Measurements from ENCODE around the gene MPHOSPH10.
"Not testable (repeated sequence)": the region's sequence is repeated elsewhere in the genome, so short reads cannot be mapped to it uniquely, and the experiment has no call there.

Gene MPHOSPH10

DNA sequence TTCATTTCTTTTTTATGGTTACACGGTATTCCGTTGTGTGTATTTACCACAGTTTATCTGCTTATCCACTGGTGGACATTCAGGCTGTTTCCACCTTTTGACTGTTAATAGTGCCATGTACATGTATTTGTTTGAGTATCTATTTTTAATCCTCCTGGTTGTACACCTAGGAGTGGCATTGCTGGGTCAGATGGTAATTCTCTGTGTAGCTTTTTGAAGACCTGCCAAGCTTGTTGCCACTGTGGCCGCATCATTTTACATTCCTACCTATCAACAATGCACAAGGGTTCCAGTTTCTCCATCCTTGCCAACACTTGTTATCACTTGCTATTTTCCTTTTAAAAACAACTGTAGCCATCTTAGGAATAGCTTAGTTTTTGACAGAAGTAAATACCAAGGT lies 13.3 kb downstream of the MPHOSPH10 start:
- Mint-ChIP-seq H3K27me3 (no peaks in the 10 kb centered on the region), H3K4me3 (no peak overlapping the region), H3K27ac (peak overlapping the region; percentile 8), H3K9me3 (no peaks in the 10 kb centered on the region), H3K4me1 (ENCODE audit: low read depth) (peaks cover 4% of the 10 kb centered on the region), H3K36me3 (ENCODE audit: low read depth) (peaks cover 96% of the 10 kb centered on the region)
- DNase-seq = no peak

DNA sequence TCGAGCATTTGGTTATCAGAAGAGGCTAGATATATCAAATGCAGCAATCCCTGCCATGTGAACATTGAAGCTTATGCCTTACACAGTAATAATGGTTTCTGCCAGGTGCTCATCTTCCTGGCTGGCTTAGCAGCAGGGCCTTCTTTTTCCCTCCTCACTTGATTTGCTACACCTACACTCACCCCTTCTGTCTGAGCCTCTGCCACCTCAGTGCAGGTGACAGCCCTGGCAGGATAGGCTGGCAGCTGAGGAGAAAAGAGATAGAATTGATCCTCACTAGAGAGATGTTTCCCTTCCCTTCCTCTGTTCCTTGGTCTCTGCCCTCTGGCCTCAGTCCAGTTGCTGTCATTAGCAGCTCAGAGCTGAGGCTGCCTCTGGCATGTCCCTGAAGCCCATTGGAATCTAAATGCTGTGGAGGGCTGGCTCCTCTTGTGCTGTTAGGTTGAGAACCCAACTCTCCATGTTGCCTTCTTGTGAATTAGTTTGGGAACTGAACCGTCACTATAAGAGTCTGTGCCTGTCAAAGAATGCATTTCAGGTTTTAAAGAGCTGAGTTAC lies 18.2 kb downstream of the MPHOSPH10 start:
- H3K4me1 Mint-ChIP-seq (ENCODE audit: low read depth) = no peaks in the 10 kb centered on the region
- no peaks in the 10 kb centered on the region for H3K27me3 Mint-ChIP-seq
- H3K9me3 Mint-ChIP-seq = no peaks in the 10 kb centered on the region
- H3K27ac Mint-ChIP-seq = no peak overlapping the region
- no peak overlapping the region for H3K4me3 Mint-ChIP-seq
- peaks cover 76% of the 10 kb centered on the region for H3K36me3 Mint-ChIP-seq (ENCODE audit: low read depth)
- DNase-seq = no peak

DNA sequence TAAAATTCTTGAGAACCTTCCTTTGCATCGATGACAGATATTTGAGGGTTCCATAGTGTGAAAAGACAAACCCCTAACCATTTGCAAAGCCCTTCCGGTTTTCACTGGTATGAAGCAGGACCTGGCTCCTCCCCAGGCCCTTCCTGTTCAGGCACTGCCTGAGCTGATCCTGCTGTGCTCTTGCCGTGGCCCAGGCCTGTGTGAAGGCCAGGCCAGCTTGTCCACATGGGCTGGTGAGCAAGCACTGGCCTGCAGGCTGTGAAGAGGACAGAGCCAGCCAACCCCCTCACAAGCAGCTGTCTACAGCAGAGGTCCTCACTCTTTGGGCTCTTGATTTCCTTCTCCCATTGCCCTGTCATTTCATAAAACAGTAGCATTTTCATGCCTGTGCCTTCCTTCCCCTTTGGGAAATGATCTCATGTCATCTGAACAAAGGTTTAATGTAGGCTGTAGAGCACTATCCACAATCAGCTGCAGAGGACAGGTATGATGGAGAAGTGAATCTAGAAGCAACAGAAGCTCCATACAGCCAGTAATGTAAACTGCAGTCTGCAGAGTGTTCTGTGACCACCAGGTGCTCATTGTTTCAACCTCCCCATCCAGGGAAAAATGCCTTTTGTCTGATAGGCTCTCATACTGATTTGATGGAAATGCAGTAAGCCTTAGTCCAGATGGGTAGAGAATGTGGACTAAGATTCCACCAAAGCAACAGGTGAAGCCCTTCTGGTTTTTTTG lies 19.8 kb downstream of the MPHOSPH10 start:
- DNase-seq = no peak
- Mint-ChIP-seq H3K27me3 (no peaks in the 10 kb centered on the region), H3K4me1 (ENCODE audit: low read depth) (no peaks in the 10 kb centered on the region), H3K36me3 (ENCODE audit: low read depth) (peaks cover 59% of the 10 kb centered on the region), H3K9me3 (no peaks in the 10 kb centered on the region), H3K4me3 (no peak overlapping the region), H3K27ac (peak overlapping the region; percentile 51)

DNA sequence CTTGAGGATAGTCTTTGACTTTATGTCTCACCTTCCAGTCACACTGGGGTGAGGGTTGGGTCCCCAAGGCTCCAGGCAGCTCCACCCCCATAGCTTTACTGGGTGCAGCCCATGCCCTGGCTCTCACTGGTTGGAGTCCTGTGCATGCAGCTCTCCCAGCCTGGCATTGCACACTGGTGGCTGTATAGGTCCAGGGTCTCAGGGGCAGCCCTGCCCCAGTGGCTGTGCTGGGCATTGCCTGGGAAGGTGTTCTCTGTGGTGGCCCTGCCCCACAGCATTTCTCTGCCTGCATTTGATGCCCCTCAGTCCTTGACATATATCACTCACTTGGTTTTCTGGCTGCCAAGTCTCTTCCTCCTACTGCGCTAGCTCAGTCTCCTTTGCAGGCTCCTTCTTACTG lies 21.2 kb downstream of the MPHOSPH10 start:
- Mint-ChIP-seq H3K9me3 (no peaks in the 10 kb centered on the region), H3K27ac (no peak overlapping the region), H3K4me1 (ENCODE audit: low read depth) (no peaks in the 10 kb centered on the region), H3K27me3 (peaks cover 3% of the 10 kb centered on the region), H3K36me3 (ENCODE audit: low read depth) (peaks cover 46% of the 10 kb centered on the region), H3K4me3 (no peak overlapping the region)
- DNase-seq = no peak

DNA sequence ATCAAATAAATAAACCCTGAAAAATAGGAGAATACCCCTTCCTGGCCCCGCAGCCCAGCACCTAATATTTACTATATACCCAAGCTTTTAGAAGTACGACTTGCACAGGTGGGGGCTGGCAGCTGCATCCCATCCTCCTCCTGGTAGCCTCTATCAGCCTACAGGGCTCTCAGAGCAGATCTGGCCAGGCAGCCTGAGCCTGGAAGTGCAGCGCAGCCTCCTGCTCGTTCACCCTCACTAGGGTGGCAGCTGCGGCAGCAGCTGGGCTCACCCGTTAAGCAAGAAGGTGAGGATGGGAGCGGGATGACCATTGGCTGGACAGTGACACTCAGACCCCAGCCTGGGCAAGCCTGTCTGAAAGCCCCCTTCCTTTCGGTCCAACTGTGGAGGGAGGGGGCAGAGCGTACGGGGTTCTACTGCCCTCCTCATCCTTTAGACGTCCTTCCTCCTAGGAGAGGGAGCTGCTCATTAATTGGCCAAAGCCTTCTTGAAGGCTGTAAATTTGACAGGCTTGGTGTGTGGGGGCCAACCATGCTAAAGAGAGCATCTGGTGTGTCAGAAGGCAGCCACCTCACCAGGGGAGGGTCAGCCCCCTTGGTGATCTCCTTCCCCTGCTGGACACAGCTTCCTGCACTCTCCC lies 23.3 kb downstream of the MPHOSPH10 start:
- H3K4me3 Mint-ChIP-seq = no peak overlapping the region
- DNase-seq = no peak

DNA sequence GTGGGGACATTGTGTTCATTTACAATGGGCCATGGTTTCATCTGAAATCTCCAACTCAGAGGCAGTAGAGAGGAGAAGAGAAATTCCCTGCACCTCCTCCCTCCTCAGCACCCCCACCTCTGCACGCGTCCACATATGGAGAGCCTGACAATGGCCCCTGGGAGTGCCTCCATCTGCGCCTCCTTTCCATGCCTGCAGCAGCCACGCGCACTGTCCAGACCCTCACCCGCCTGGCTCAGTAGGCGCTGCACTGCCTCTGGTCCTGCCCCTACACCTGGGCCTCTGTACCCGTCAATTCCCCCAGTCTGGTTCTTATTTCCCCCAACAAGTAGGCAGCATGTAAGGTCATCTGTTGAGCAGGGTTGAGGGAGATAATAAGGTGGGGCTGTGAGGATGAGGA lies 23.8 kb downstream of the MPHOSPH10 start:
- DNase-seq = no peak
- no peak overlapping the region for H3K27ac Mint-ChIP-seq
- no peaks in the 10 kb centered on the region for H3K9me3 Mint-ChIP-seq
- peaks cover 19% of the 10 kb centered on the region for H3K36me3 Mint-ChIP-seq (ENCODE audit: low read depth)
- H3K27me3 Mint-ChIP-seq = peaks cover 6% of the 10 kb centered on the region
- H3K4me3 Mint-ChIP-seq = no peak overlapping the region
- H3K4me1 Mint-ChIP-seq (ENCODE audit: low read depth) = peaks cover 3% of the 10 kb centered on the region

More for the DNA sequence above, 23.3 kb downstream of the MPHOSPH10 start:
- peaks cover 25% of the 10 kb centered on the region for H3K36me3 Mint-ChIP-seq (ENCODE audit: low read depth)
- no peak overlapping the region for H3K27ac Mint-ChIP-seq
- peaks cover 3% of the 10 kb centered on the region for H3K4me1 Mint-ChIP-seq (ENCODE audit: low read depth)
- peaks cover 6% of the 10 kb centered on the region for H3K27me3 Mint-ChIP-seq
- H3K9me3 Mint-ChIP-seq = no peaks in the 10 kb centered on the region

DNA sequence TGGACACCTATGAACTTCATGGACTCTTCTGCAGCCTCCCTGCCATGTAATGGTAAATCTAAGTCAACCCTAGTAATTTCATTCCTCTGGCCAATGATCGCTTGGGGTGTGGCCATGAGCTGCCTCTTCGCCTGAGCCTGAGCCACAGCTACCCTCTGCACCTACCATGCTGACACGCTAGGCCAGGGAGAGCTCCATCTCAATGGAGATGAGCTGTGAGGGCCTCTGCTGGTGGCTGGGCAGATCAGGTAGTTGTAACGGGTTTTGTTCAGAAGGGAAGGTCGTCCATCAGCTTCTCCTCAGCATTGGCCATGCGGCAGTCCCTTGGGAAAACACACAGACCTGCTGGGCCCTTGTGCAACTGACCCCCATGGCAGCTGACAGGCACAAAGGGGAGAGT lies 24.4 kb downstream of the MPHOSPH10 start:
- no peak for DNase-seq
- no peak overlapping the region for H3K4me3 Mint-ChIP-seq
- H3K27me3 Mint-ChIP-seq = peaks cover 6% of the 10 kb centered on the region
- peaks cover 14% of the 10 kb centered on the region for H3K36me3 Mint-ChIP-seq (ENCODE audit: low read depth)
- H3K27ac Mint-ChIP-seq = no peak overlapping the region
- peaks cover 3% of the 10 kb centered on the region for H3K4me1 Mint-ChIP-seq (ENCODE audit: low read depth)
- no peaks in the 10 kb centered on the region for H3K9me3 Mint-ChIP-seq

DNA sequence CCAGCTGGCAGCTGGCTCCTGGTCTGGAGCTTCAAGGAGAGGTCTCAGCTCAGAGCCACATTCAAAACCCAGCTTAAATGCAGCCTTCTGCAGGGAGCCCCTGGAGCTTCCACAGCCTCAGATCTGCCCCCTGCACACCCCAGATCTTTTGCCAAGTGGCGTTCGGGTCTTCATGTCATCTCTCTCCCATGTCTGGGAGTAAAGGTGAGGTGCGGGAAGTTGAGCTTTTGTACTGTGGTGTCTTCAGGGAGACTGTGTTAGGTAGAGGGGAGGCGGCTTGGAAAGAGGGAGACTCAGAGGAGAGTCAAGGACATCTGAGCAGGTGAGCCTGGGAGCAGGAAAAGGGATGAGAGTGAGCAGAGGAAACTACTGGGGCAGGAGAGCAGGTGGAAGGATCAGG lies 25.4 kb downstream of the MPHOSPH10 start:
- Mint-ChIP-seq H3K9me3 (no peaks in the 10 kb centered on the region), H3K27me3 (peaks cover 6% of the 10 kb centered on the region), H3K36me3 (ENCODE audit: low read depth) (peaks cover 5% of the 10 kb centered on the region), H3K4me3 (no peak overlapping the region), H3K27ac (no peak overlapping the region), H3K4me1 (ENCODE audit: low read depth) (peaks cover 3% of the 10 kb centered on the region)
- DNase-seq = no peak

DNA sequence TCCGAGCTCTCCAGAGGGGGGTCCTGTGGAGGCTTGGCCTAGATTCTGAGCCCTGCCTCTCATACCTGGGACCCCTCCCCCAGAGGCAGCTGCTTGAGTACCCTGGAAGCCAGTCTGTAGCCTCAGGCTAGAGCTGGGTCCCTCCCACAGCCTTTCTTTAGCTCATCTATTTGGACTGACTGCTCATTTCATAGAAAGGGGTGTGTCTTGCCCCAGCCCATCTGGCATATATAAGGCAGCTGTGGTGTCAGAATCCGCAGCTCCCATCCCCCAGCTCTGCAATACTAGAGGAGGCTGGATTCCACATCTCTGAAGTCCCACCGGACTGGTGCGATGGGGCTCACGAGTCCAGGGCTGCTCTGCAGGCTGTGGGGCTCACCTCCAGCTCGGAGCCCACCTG lies 26.1 kb downstream of the MPHOSPH10 start:
- H3K4me1 Mint-ChIP-seq (ENCODE audit: low read depth) = peaks cover 3% of the 10 kb centered on the region
- H3K36me3 Mint-ChIP-seq (ENCODE audit: low read depth) = no peaks in the 10 kb centered on the region
- no peaks in the 10 kb centered on the region for H3K9me3 Mint-ChIP-seq
- H3K27ac Mint-ChIP-seq = no peak overlapping the region
- no peak for DNase-seq
- no peak overlapping the region for H3K4me3 Mint-ChIP-seq
- peaks cover 6% of the 10 kb centered on the region for H3K27me3 Mint-ChIP-seq

DNA sequence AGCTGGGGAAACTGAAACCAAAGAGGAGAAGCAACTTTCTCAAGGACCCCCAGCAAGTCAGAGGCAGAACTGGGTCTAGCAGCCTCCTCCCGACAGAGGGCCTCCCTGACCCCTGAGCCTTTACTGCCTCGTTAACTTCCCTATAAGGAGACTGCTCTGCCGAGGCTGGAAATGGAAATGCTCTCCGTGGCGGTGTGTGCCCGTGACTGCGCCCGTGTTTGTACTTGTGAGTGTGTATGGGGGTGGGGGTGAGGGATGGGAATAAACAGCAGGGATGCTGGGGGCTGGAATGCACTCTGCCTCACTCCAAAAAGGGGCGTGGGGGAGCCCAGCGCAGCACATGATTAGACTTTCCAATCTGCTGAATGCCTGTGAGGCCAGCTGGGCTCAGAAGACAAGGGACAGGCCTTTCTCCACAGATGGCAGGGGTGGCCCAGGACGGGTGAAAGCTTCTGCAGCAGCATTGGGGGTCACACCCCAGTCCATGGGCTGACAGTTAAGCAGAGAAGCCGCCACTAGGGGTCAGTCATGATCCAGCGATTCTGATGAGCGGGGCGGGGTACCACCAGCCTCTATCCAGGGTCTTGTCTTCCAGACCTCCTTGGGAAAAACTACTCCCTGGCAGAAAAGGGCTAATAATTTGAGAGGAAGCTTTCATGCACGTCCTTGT lies 26.8 kb downstream of the MPHOSPH10 start:
- Mint-ChIP-seq H3K4me3 (no peak overlapping the region), H3K9me3 (no peaks in the 10 kb centered on the region), H3K27me3 (peaks cover 6% of the 10 kb centered on the region), H3K4me1 (ENCODE audit: low read depth) (peaks cover 3% of the 10 kb centered on the region), H3K27ac (no peak overlapping the region), H3K36me3 (ENCODE audit: low read depth) (no peaks in the 10 kb centered on the region)
- peak; percentile 71 for DNase-seq

DNA sequence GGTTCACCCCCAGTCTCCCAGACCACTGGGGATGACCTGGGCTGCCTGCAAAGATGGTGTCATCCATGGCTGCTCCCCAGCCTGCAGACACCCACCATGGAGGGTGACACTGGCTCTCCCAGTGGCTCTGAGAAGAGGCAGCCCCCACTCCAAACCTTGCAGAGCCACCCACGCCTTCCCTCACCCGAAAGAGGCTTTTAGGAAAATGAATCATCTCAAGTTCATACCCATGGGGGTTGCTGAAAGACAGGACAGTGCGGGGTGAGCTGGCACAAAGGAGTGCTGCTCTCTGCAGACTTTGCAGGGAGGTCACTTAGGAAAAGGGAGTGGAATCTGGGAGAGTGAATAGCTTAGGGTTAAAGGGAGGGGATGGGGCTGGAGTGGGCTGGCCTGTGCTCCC lies 36.4 kb downstream of the MPHOSPH10 start:
- H3K36me3 Mint-ChIP-seq (ENCODE audit: low read depth) = no peaks in the 10 kb centered on the region
- no peak for DNase-seq
- no peak overlapping the region for H3K27ac Mint-ChIP-seq
- H3K4me3 Mint-ChIP-seq = no peak overlapping the region
- H3K27me3 Mint-ChIP-seq = peaks cover 12% of the 10 kb centered on the region
- H3K9me3 Mint-ChIP-seq = no peaks in the 10 kb centered on the region
- H3K4me1 Mint-ChIP-seq (ENCODE audit: low read depth) = no peaks in the 10 kb centered on the region

DNA sequence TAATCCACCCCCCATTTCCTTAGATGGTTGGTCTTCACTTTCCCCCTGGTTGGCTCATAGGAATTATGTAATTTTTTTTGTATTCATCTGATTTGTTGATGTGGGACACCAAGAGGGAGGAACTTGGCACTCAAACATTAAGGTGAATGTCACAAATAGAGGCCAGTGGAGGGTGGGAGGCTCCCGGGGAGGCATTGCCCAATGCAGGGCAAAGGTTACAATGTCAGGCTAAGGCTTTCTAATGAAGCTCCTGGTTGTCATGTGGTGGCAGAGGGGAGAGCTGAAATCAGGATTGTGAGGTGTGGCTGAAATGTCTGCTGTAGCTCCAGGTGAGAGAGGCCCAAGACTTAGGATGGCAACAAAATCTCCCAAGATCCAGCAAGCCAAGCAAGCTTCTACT lies 42.7 kb downstream of the MPHOSPH10 start:
- H3K4me1 Mint-ChIP-seq (ENCODE audit: low read depth) = peaks cover 9% of the 10 kb centered on the region
- H3K9me3 Mint-ChIP-seq = no peaks in the 10 kb centered on the region
- no peaks in the 10 kb centered on the region for H3K27me3 Mint-ChIP-seq
- H3K27ac Mint-ChIP-seq = no peak overlapping the region
- DNase-seq = no peak
- H3K4me3 Mint-ChIP-seq = no peak overlapping the region
- no peaks in the 10 kb centered on the region for H3K36me3 Mint-ChIP-seq (ENCODE audit: low read depth)

DNA sequence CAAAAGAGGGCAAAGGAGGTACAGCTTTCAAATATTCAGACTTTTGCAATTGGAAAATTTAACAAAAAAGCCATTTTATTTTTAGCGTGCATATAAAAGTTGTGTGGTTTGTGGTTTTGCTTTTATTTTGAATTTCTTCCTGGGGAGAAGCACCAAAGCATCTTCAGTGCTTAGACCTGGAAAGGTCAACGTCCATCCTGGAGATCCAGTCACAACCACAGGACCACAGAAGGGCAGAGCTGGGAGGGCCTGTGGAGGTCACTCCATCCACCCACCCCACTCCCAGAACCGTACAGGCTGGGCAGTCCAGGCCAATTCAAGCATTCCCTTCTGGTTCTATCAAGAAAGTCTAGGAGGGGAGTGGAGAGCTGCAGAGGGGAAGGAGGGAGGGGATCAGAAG lies 43.8 kb downstream of the MPHOSPH10 start:
- no peaks in the 10 kb centered on the region for H3K36me3 Mint-ChIP-seq (ENCODE audit: low read depth)
- DNase-seq = no peak
- H3K27me3 Mint-ChIP-seq = no peaks in the 10 kb centered on the region
- peaks cover 9% of the 10 kb centered on the region for H3K4me1 Mint-ChIP-seq (ENCODE audit: low read depth)
- no peak overlapping the region for H3K4me3 Mint-ChIP-seq
- no peak overlapping the region for H3K27ac Mint-ChIP-seq
- H3K9me3 Mint-ChIP-seq = no peaks in the 10 kb centered on the region

DNA sequence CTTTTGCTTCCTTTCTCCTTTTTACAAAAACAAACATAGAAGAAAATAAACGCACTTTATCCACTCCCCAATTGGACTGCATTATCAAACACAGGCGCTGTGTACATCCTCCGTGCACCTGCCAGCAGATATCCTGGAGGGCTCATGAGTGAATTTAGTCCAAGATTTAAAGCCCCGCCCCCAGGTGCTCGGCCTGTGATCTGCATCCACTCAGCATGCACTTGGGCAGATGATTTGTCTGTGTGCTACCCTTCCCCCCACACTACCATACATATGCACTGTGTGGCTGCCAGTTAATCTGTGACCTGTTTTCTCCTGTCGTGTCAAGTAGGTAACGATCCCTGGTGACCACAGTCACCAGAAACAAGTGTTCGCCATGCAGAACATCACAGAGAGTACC lies 48.4 kb downstream of the MPHOSPH10 start:
- not testable (repeated sequence) for H3K27ac Mint-ChIP-seq; H3K9me3 Mint-ChIP-seq; H3K4me3 Mint-ChIP-seq; H3K27me3 Mint-ChIP-seq; DNase-seq; H3K36me3 Mint-ChIP-seq (ENCODE audit: low read depth)
- peaks cover 10% of the 10 kb centered on the region for H3K4me1 Mint-ChIP-seq (ENCODE audit: low read depth)

DNA sequence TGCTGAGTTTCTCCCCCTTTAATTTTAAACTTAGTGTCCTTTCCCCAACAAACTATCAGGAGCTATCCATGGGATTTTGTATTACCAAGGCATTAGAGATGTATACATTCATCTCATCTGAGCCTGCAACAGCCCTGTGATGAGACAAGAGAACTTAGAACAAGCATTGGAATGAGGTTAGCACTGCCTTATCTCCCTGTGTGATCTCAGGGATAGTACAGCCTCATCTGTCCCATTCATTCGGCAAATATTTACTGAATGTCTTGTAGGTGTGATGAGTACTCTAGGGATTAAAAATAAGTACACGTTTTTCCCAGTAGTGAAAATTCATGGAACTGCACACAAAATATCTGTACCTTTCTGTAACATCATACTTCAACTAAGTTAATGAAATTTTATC lies 50.9 kb downstream of the MPHOSPH10 start:
- H3K4me3 Mint-ChIP-seq = no peak overlapping the region
- H3K27me3 Mint-ChIP-seq = no peaks in the 10 kb centered on the region
- H3K4me1 Mint-ChIP-seq (ENCODE audit: low read depth) = peaks cover 3% of the 10 kb centered on the region
- no peaks in the 10 kb centered on the region for H3K9me3 Mint-ChIP-seq
- no peak overlapping the region for H3K27ac Mint-ChIP-seq
- no peaks in the 10 kb centered on the region for H3K36me3 Mint-ChIP-seq (ENCODE audit: low read depth)
- no peak for DNase-seq

Measured in activated T-cell treated with anti-CD3 and anti-CD28 coated beads, Interleukin-2, amount 50 U/mL, for 24 hours (primary cell).